GM13977 (cell line): ENCODE measurements around the gene TIMP3.

Experiments
- DNase-seq: peaks from one replicate; pipeline ENCODE4 v3.0.0; 2012; ENCODE audit warnings: low spot score
- CTCF ChIP-seq: IDR thresholded peaks from 2 replicates; pipeline ENCODE4 v1.5.1; 2012; ENCODE audit warnings: mild to moderate bottlenecking, control low read depth; ENCODE audit not compliant: insufficient read depth; ENCODE audit errors: extremely low read depth, missing control alignments
- in situ Hi-C: fragments of 300-500 bp; cut with MboI; formaldehyde crosslinking; loops from one replicate; pipeline ENCODE4 v1.12.0; 2022; ENCODE audit warnings: low sequenced_read_pairs, low pct_unique_long_range_greater_than_20kb, mixed read lengths, inconsistent platforms; ENCODE audit not compliant: unreplicated experiment

TIMP3 gene

GRCh38 chr22:32815059-32815458 is 13.6 kb downstream of the TIMP3 start:
- no peak for TF ChIP-seq CTCF
- in situ Hi-C loops: no loop called here
- DNase-seq: no peak

GRCh38 chr22:32815943-32816342 is 14.4 kb downstream of the TIMP3 start:
- in situ Hi-C loops: no loop called here
- TF ChIP-seq CTCF: no peak
- no peak for DNase-seq

GRCh38 chr22:32817137-32817730 is 15.7 kb downstream of the TIMP3 start:
- no peak for DNase-seq
- no peak for TF ChIP-seq CTCF
- in situ Hi-C loops: no loop called here

GRCh38 chr22:32818446-32819115 is 17.1 kb downstream of the TIMP3 start:
- no peak for TF ChIP-seq CTCF
- in situ Hi-C loops: no loop called here
- no peak for DNase-seq

GRCh38 chr22:32819120-32819519 is 17.6 kb downstream of the TIMP3 start:
- TF ChIP-seq CTCF: no peak
- in situ Hi-C loops: no loop called here
- DNase-seq: no peak

- no peak for TF ChIP-seq CTCF
- in situ Hi-C loops: no loop called here
- no peak for DNase-seq
These were observed 18.9 kb downstream of the TIMP3 start for GRCh38 chr22:32820131-32821119.
